Panc1 (cell line): ENCODE data around the gene OLIG2. TPM values are rescaled to one million over a fixed set of nuclear protein-coding genes. Genes with fewer than 3 reads are reported as not detected.

ENCODE experiments used
- ATAC-seq: fragments of 200-7000 bp; cut with Tn5 transposase; 2 replicates; pipeline ENCODE4 v1.9.1; 2020; ENCODE audit warnings: mild to moderate bottlenecking, moderate library complexity
- BruUV-seq: library from RNA; stranded (reverse); fragments of 400-500 nt; replicated peaks from 2 replicates; lab custom pipeline; 2021; lab: Mats Ljungman, UMichigan
- CTCF ChIA-PET: fragments of 300-600 bp; sonication (Branson Sonifier 250); formaldehyde crosslinking; loops from one replicate; lab custom pipeline; 2022; ENCODE audit warnings: antibody characterized with exemption; lab: Charles Lee
- POLR2A ChIA-PET: fragments of 300-600 bp; sonication (Branson Sonifier 250); formaldehyde crosslinking; loops from one replicate; lab custom pipeline; 2022; ENCODE audit warnings: antibody characterized with exemption; lab: Charles Lee
- DNase-seq: peaks from one replicate; pipeline ENCODE4 v3.0.0-alpha.2; 2010; ENCODE audit warnings: low read depth, low spot score
- H3K27ac ChIP-seq: 2 replicates; pipeline ENCODE4 v1.5.1; 2011; ENCODE audit warnings: mild to moderate bottlenecking, low read length, inconsistent platforms
- H3K27me3 ChIP-seq: fragments of 200-500 bp; sonication (Bioruptor generic); 2 replicates; pipeline ENCODE4 v1.6.0; 2014; ENCODE audit warnings: low read length, inconsistent platforms; ENCODE audit not compliant: control insufficient read depth, insufficient read depth
- H3K36me3 ChIP-seq: fragments of 200-500 bp; sonication (Bioruptor generic); 2 replicates; pipeline ENCODE4 v1.5.1; 2014; ENCODE audit warnings: inconsistent platforms, mild to moderate bottlenecking, low read length, moderate library complexity; ENCODE audit not compliant: control insufficient read depth, insufficient read depth
- H3K4me1 ChIP-seq: 2 replicates; pipeline ENCODE4 v1.5.1; 2011; ENCODE audit warnings: inconsistent platforms, mild to moderate bottlenecking, low read length, moderate library complexity; ENCODE audit not compliant: control insufficient read depth, insufficient read depth
- H3K4me3 ChIP-seq, 2 experiments: 2 replicates each; pipeline ENCODE4 v1.5.1; 2011 to 2012; ENCODE audit warnings: low read depth in 2 of 2, low read length in 2 of 2, mild to moderate bottlenecking in 2 of 2, inconsistent platforms in 1 of 2, moderate library complexity in 1 of 2
- H3K9me3 ChIP-seq: fragments of 200-500 bp; sonication (Bioruptor generic); 2 replicates; pipeline ENCODE4 v1.5.1; 2014; ENCODE audit warnings: low read depth, mild to moderate bottlenecking, inconsistent platforms, low read length, moderate library complexity; ENCODE audit not compliant: control insufficient read depth, insufficient read depth
- CTCF ChIP-seq: fragments of 450-650 bp; IDR thresholded peaks from 2 replicates; pipeline ENCODE4 v1.5.1; 2017; ENCODE audit warnings: mild to moderate bottlenecking
- POLR2AphosphoS5 ChIP-seq: IDR thresholded peaks from 2 replicates; pipeline ENCODE4 v1.6.1; 2012; ENCODE audit warnings: mild to moderate bottlenecking, low read depth, low read length, moderate library complexity
- SIN3A ChIP-seq: IDR thresholded peaks from 2 replicates; pipeline ENCODE4 v1.6.1; 2012; ENCODE audit warnings: low read depth, mild to moderate bottlenecking, low read length, moderate library complexity, borderline replicate concordance; ENCODE audit not compliant: insufficient read depth
- TCF7L2 ChIP-seq: IDR thresholded peaks from 2 replicates; pipeline ENCODE4 v1.6.1; 2011; ENCODE audit warnings: mild to moderate bottlenecking, low read depth, low read length, inconsistent platforms
- in situ Hi-C: cut with HindIII; loops from 2 replicates; pipeline ENCODE4 v1.10.0; 2016; ENCODE audit warnings: low sequenced_read_pairs, low pct_unique_long_range_greater_than_20kb
- intact Hi-C: fragments of 100-400 bp; cut with micrococcal nuclease; formaldehyde crosslinking; loops from one replicate; pipeline ENCODE4 v1.10.0; 2022; ENCODE audit not compliant: unreplicated experiment
- total RNA-seq: library from RNA; stranded (reverse); gene quantifications from one replicate; pipeline ENCODE4 v1.2.1, GENCODE V29; 2021; ENCODE audit not compliant: unreplicated experiment
- TF ChIP-seq, protein P1 (sequence below), 2 experiments: IDR thresholded peaks; 2 replicates each; pipeline ENCODE4 v1.6.1; 2011 to 2012; ENCODE audit warnings: low read depth in 2 of 2, control low read depth in 1 of 2, low read length in 1 of 2, mild to moderate bottlenecking in 1 of 2, moderate library complexity in 1 of 2; ENCODE audit not compliant: insufficient read depth in 1 of 2

OLIG2 gene
- total RNA-seq, 1 experiment from 2014 or later = not detected

DNA sequence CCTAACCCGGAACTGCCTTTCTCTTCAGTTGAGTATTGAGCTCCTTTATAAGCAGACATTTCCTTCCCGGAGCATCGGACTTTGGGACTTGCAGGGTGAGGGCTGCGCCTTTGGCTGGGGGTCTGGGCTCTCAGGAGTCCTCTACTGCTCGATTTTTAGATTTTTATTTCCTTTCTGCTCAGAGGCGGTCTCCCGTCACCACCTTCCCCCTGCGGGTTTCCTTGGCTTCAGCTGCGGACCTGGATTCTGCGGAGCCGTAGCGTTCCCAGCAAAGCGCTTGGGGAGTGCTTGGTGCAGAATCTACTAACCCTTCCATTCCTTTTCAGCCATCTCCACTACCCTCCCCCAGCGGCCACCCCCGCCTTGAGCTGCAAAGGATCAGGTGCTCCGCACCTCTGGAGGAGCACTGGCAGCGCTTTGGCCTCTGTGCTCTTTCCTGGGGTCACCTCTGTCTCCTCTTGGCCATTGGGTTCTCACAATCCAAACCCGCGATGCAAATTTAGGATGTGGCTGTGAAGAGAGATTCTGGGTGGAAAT is 3.7 kb downstream of the OLIG2 start:
- POLR2A ChIA-PET = no interaction called here
- TF ChIP-seq SIN3A = no peak
- no peak for TF ChIP-seq CTCF
- TF ChIP-seq POLR2AphosphoS5 = no peak
- no peak for TF ChIP-seq TCF7L2
- TF ChIP-seq, protein P1, sequence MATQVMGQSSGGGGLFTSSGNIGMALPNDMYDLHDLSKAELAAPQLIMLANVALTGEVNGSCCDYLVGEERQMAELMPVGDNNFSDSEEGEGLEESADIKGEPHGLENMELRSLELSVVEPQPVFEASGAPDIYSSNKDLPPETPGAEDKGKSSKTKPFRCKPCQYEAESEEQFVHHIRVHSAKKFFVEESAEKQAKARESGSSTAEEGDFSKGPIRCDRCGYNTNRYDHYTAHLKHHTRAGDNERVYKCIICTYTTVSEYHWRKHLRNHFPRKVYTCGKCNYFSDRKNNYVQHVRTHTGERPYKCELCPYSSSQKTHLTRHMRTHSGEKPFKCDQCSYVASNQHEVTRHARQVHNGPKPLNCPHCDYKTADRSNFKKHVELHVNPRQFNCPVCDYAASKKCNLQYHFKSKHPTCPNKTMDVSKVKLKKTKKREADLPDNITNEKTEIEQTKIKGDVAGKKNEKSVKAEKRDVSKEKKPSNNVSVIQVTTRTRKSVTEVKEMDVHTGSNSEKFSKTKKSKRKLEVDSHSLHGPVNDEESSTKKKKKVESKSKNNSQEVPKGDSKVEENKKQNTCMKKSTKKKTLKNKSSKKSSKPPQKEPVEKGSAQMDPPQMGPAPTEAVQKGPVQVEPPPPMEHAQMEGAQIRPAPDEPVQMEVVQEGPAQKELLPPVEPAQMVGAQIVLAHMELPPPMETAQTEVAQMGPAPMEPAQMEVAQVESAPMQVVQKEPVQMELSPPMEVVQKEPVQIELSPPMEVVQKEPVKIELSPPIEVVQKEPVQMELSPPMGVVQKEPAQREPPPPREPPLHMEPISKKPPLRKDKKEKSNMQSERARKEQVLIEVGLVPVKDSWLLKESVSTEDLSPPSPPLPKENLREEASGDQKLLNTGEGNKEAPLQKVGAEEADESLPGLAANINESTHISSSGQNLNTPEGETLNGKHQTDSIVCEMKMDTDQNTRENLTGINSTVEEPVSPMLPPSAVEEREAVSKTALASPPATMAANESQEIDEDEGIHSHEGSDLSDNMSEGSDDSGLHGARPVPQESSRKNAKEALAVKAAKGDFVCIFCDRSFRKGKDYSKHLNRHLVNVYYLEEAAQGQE (IDR thresholded peaks at IDR 0.05; ENCODE audit: insufficient read depth in 1 of 2, low read depth in 2 of 2, low read length in 1 of 2) = no peak
- Histone ChIP-seq H3K27me3 (peaks cover 3% of the 10 kb centered on the region; the same call in 1 of the 2 replicates), H3K36me3 (no peaks in the 10 kb centered on the region), H3K4me1 (no peaks in the 10 kb centered on the region), H3K27ac (no peak overlapping the region), H3K4me3 (no peak overlapping the region), H3K9me3 (no peaks in the 10 kb centered on the region)
- ATAC-seq (no peak), DNase-seq (no peak)
- BruUV-seq = no TSS peak
- in situ Hi-C loops = no loop called here
- intact Hi-C loops = no loop called here
- CTCF ChIA-PET = no interaction called here

DNA sequence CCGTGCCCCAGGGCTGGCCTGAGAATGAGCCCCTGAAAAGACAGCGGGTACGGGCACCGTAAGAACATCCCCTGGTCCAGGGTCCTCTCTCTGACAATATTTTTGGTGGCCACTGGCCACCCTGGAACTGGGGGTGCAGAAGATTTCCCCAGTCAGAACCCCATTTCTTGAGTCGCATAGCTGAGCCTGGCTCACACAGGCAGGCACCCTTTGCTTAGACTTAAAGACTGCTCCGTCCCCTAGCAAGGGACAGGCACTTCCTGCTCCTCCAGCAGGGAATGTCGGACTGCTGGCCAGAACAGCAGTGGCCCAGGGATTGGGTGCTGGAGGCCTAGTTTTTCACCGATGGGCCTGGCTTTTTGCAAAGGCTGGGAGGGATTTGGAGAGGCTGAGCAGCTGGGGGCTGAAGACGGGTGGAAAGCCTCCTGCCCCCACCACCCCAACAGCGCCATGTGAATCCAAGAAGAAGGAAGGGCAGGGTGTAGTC is 4.3 kb downstream of the OLIG2 start:
- no peak for DNase-seq
- CTCF ChIA-PET = no interaction called here
- no peak overlapping the region for H3K4me3 ChIP-seq
- no peak for TF ChIP-seq POLR2AphosphoS5
- TF ChIP-seq CTCF = no peak
- TF ChIP-seq, protein P1 (IDR thresholded peaks at IDR 0.05; ENCODE audit: insufficient read depth in 1 of 2, low read depth in 2 of 2, low read length in 1 of 2) = no peak
- no peak for TF ChIP-seq SIN3A
- no peak for TF ChIP-seq TCF7L2
- intact Hi-C loops = no loop called here
- H3K36me3 ChIP-seq = no peaks in the 10 kb centered on the region
- BruUV-seq = no TSS peak
- in situ Hi-C loops = no loop called here
- H3K9me3 ChIP-seq = no peaks in the 10 kb centered on the region
- ATAC-seq = no peak
- peaks cover 2% of the 10 kb centered on the region; the same call in 1 of the 2 replicates for H3K27me3 ChIP-seq
- POLR2A ChIA-PET = no interaction called here
- no peaks in the 10 kb centered on the region for H3K4me1 ChIP-seq
- no peak overlapping the region for H3K27ac ChIP-seq
